ENCODE data around the gene CRYL1. TPM values are rescaled to one million over a fixed set of nuclear protein-coding genes. Genes with fewer than 3 reads are reported as not detected.

The CRYL1 gene
- polyA plus RNA-seq, 1 donor from 2014 or later, result 10.6 TPM

GRCh38 chr13:20494656-20495055, 31.0 kb downstream of the CRYL1 start:
- no peak overlapping the region for H3K27ac ChIP-seq (ENCODE audit: low read length)
- no peak overlapping the region for H3K9ac ChIP-seq (ENCODE audit: low read length)
- no peak overlapping the region for H2AFZ ChIP-seq (ENCODE audit: low read depth, low read length)
- H3K27me3 ChIP-seq (ENCODE audit: insufficient read depth, low read depth, low read length), result no peaks in the 10 kb centered on the region
- no peaks in the 10 kb centered on the region for H3K9me2 ChIP-seq (ENCODE audit: insufficient read depth, low read length)
- no peaks in the 10 kb centered on the region for H3F3A ChIP-seq (ENCODE audit: insufficient read depth, low read length, poor library complexity, severe bottlenecking)
- no peaks in the 10 kb centered on the region for H3K36me3 ChIP-seq (ENCODE audit: insufficient read depth, low read length)
- no peak overlapping the region for H3K4me3 ChIP-seq (ENCODE audit: low read length)
- H3K9me3 ChIP-seq (ENCODE audit: low read length), result no peaks in the 10 kb centered on the region
- H3K79me2 ChIP-seq (replicated peaks; ENCODE audit: insufficient read depth, low read length), result no peaks in the 10 kb centered on the region
- H3K4me2 ChIP-seq (ENCODE audit: low read length), result no peak overlapping the region
- no peak for TF ChIP-seq EP300 (conservative IDR thresholded peaks at IDR 0.05; ENCODE audit: poor library complexity, severe bottlenecking)
- no peak for TF ChIP-seq SMC3 (conservative IDR thresholded peaks at IDR 0.05; ENCODE audit: poor library complexity)
- TF ChIP-seq POLR2AphosphoS5 (IDR thresholded peaks at IDR 0.05), result no peak
- no peak for TF ChIP-seq RAD21 (conservative IDR thresholded peaks at IDR 0.05)
- TF ChIP-seq MXI1 (conservative IDR thresholded peaks at IDR 0.05; ENCODE audit: poor library complexity, severe bottlenecking), result no peak
- no peak for TF ChIP-seq EZH2 (IDR thresholded peaks at IDR 0.05; ENCODE audit: borderline replicate concordance, insufficient read depth, low read length, poor library complexity, severe bottlenecking)
- H4K20me1 ChIP-seq (ENCODE audit: insufficient read depth), result no peaks in the 10 kb centered on the region

GRCh38 chr13:20492641-20493040, 33.0 kb downstream of the CRYL1 start:
- no peaks in the 10 kb centered on the region for H3K36me3 ChIP-seq (ENCODE audit: insufficient read depth, low read length)
- H3K79me2 ChIP-seq (replicated peaks; ENCODE audit: insufficient read depth, low read length), result no peaks in the 10 kb centered on the region
- H3K27ac ChIP-seq (ENCODE audit: low read length), result no peak overlapping the region
- H3K4me3 ChIP-seq (ENCODE audit: low read length), result no peak overlapping the region
- H3K9ac ChIP-seq (ENCODE audit: low read length), result no peak overlapping the region
- H3K4me2 ChIP-seq (ENCODE audit: low read length), result no peak overlapping the region
- TF ChIP-seq REST (IDR thresholded peaks at IDR 0.05; ENCODE audit: borderline replicate concordance) (no peak), EP300 (conservative IDR thresholded peaks at IDR 0.05; ENCODE audit: poor library complexity, severe bottlenecking) (no peak), SMC3 (conservative IDR thresholded peaks at IDR 0.05; ENCODE audit: poor library complexity) (no peak), POLR2AphosphoS5 (IDR thresholded peaks at IDR 0.05) (no peak), CTCF (IDR thresholded peaks at IDR 0.05; ENCODE audit: poor library complexity, severe bottlenecking) (peak; percentile 34), RAD21 (conservative IDR thresholded peaks at IDR 0.05) (peak; percentile 42), EZH2 (IDR thresholded peaks at IDR 0.05; ENCODE audit: borderline replicate concordance, insufficient read depth, low read length, poor library complexity, severe bottlenecking) (no peak), TAF1 (IDR thresholded peaks at IDR 0.05; ENCODE audit: low read depth) (no peak), MXI1 (conservative IDR thresholded peaks at IDR 0.05; ENCODE audit: poor library complexity, severe bottlenecking) (no peak)
- no peaks in the 10 kb centered on the region for H4K20me1 ChIP-seq (ENCODE audit: insufficient read depth)
- no peaks in the 10 kb centered on the region for H3K9me2 ChIP-seq (ENCODE audit: insufficient read depth, low read length)
- H3K27me3 ChIP-seq (ENCODE audit: insufficient read depth, low read depth, low read length), result no peaks in the 10 kb centered on the region
- H3K9me3 ChIP-seq (ENCODE audit: low read length), result no peaks in the 10 kb centered on the region
- no peak overlapping the region for H2AFZ ChIP-seq (ENCODE audit: low read depth, low read length)
- no peaks in the 10 kb centered on the region for H3F3A ChIP-seq (ENCODE audit: insufficient read depth, low read length, poor library complexity, severe bottlenecking)

All from neural cell (in vitro differentiated cells).